Endodermal cell (in vitro differentiated cells): ENCODE results near the gene OCA2. TPM values are rescaled to one million over a fixed set of nuclear protein-coding genes. Genes with fewer than 3 reads are reported as not detected.

ENCODE experiments used
- DNase-seq: peaks from one replicate; pipeline ENCODE4 v3.0.0-alpha.2; 2017
- H3K27ac ChIP-seq: 2 replicates; pipeline ENCODE4 v1.5.1; 2013; ENCODE audit warnings: mild to moderate bottlenecking, low read depth, low read length, moderate library complexity
- H3K27me3 ChIP-seq: 2 replicates; pipeline ENCODE4 v1.6.1; 2013; ENCODE audit warnings: mild to moderate bottlenecking, low read length, moderate library complexity; ENCODE audit not compliant: insufficient read depth, control insufficient read depth, poor library complexity, severe bottlenecking
- H3K36me3 ChIP-seq: 2 replicates; pipeline ENCODE4 v1.7.0; 2013; ENCODE audit warnings: mild to moderate bottlenecking, low read length, moderate library complexity; ENCODE audit not compliant: control insufficient read depth, insufficient read depth
- H3K4me1 ChIP-seq: one replicate; pipeline ENCODE4 v1.7.0; 2013; ENCODE audit warnings: low read length; ENCODE audit not compliant: control insufficient read depth, insufficient read depth
- H3K4me3 ChIP-seq: 2 replicates; pipeline ENCODE4 v1.5.1; 2013; ENCODE audit warnings: mild to moderate bottlenecking, low read length, moderate library complexity
- H3K9ac ChIP-seq: 2 replicates; pipeline ENCODE4 v1.6.1; 2013; ENCODE audit warnings: mild to moderate bottlenecking, low read length, moderate library complexity; ENCODE audit not compliant: poor library complexity, severe bottlenecking; ENCODE audit errors: extremely low read depth
- H3K9me3 ChIP-seq: 2 replicates; pipeline ENCODE4 v1.6.1; 2013; ENCODE audit warnings: mild to moderate bottlenecking, low read length, moderate library complexity; ENCODE audit not compliant: control insufficient read depth
- H3K27ac Mint-ChIP-seq: 2 replicates; pipeline ENCODE4 v1.8.0; 2020; ENCODE audit warnings: mixed read lengths
- H3K27me3 Mint-ChIP-seq: 2 replicates; pipeline ENCODE4 v1.8.0; 2021; ENCODE audit warnings: mild to moderate bottlenecking, mixed read lengths; ENCODE audit not compliant: insufficient read depth
- H3K36me3 Mint-ChIP-seq: 2 replicates; pipeline ENCODE4 v1.8.0; 2020; ENCODE audit warnings: low read depth, mixed read lengths
- H3K4me1 Mint-ChIP-seq: 2 replicates; pipeline ENCODE4 v1.8.0; 2020; ENCODE audit warnings: mixed read lengths
- H3K4me3 Mint-ChIP-seq: 2 replicates; pipeline ENCODE4 v1.8.0; 2020; ENCODE audit warnings: mild to moderate bottlenecking, moderate library complexity, mixed read lengths
- H3K9me3 Mint-ChIP-seq: 2 replicates; pipeline ENCODE4 v1.8.0; 2020; ENCODE audit warnings: mild to moderate bottlenecking, mixed read lengths
- CTCF ChIP-seq: fragments of 200-600 bp; sonication (generic); conservative IDR thresholded peaks from 2 replicates; pipeline ENCODE4 v1.5.0; 2021; ENCODE audit warnings: antibody characterized with exemption, mild to moderate bottlenecking
- WGBS, 2 experiments: methylation state at CpG; one replicate each; pipeline versions ENCODE4 v1.1.5 to v1.1.7; 2013; ENCODE audit warnings: missing lambda C conversion rate in 2 of 2, mixed read lengths in 1 of 2; ENCODE audit not compliant: insufficient coverage in 1 of 2, insufficient read length in 1 of 2; 5-methylcytosine and 5-hydroxymethylcytosine counted together
- total RNA-seq, 2 donors: library from RNA; stranded (reverse); fragmentation: NEBNext Ultra II Directional in 1 of 2; extraction: Animal tissue kit (Norgen Biotek cat#: 25700) in 1 of 2; gene quantifications; 2 replicates in 1 of 2; 3 replicates in 1 of 2; pipeline ENCODE4 v1.2.1, GENCODE V29; 2021

The OCA2 gene
- total RNA-seq, 2 donors from 2014 or later = 0.29 to 0.84 TPM

GRCh38 chr15:27985099-27985498, 114.0 kb downstream of the OCA2 start:
- Mint-ChIP-seq H3K36me3 (no peaks in the 10 kb centered on the region), H3K4me1 (no peaks in the 10 kb centered on the region), H3K27ac (no peak overlapping the region), H3K27me3 (no peaks in the 10 kb centered on the region), H3K9me3 (no peaks in the 10 kb centered on the region), H3K4me3 (no peak overlapping the region)
- H3K27ac ChIP-seq = no peak overlapping the region
- 86 to 90% methylated on average over 7 to 13 of the region's 13 CpGs for WGBS, 2 experiments
- H3K27me3 ChIP-seq = no peaks in the 10 kb centered on the region
- H3K9ac ChIP-seq = no peak overlapping the region
- no peaks in the 10 kb centered on the region for H3K36me3 ChIP-seq
- no peak for TF ChIP-seq CTCF
- no peak for DNase-seq
- no peaks in the 10 kb centered on the region for H3K4me1 ChIP-seq
- H3K4me3 ChIP-seq = no peak overlapping the region
- H3K9me3 ChIP-seq = no peaks in the 10 kb centered on the region

- Histone ChIP-seq H3K4me1 (no peaks in the 10 kb centered on the region), H3K9me3 (no peaks in the 10 kb centered on the region), H3K9ac (no peak overlapping the region), H3K36me3 (no peaks in the 10 kb centered on the region), H3K27me3 (no peaks in the 10 kb centered on the region), H3K4me3 (no peak overlapping the region), H3K27ac (no peak overlapping the region)
- DNase-seq = no peak
- 93 to 96% methylated on average over 5 to 9 of the region's 9 CpGs for WGBS, 2 experiments
- no peak for TF ChIP-seq CTCF
- H3K4me1 Mint-ChIP-seq = no peaks in the 10 kb centered on the region
- no peaks in the 10 kb centered on the region for H3K36me3 Mint-ChIP-seq
- H3K4me3 Mint-ChIP-seq = no peak overlapping the region
- no peaks in the 10 kb centered on the region for H3K9me3 Mint-ChIP-seq
- H3K27me3 Mint-ChIP-seq = no peaks in the 10 kb centered on the region
- H3K27ac Mint-ChIP-seq = no peak overlapping the region
Observed at GRCh38 chr15:27983496-27983895, 115.6 kb downstream of the OCA2 start.

- Histone ChIP-seq H3K27ac (no peak overlapping the region), H3K9me3 (no peaks in the 10 kb centered on the region), H3K4me3 (no peak overlapping the region), H3K4me1 (no peaks in the 10 kb centered on the region), H3K36me3 (no peaks in the 10 kb centered on the region), H3K27me3 (no peaks in the 10 kb centered on the region), H3K9ac (no peak overlapping the region)
- no peaks in the 10 kb centered on the region for H3K4me1 Mint-ChIP-seq
- DNase-seq = no peak
- H3K36me3 Mint-ChIP-seq = no peaks in the 10 kb centered on the region
- H3K27me3 Mint-ChIP-seq = no peaks in the 10 kb centered on the region
- TF ChIP-seq CTCF = no peak
- H3K4me3 Mint-ChIP-seq = no peak overlapping the region
- WGBS, 2 experiments = 86 to 92% methylated on average over 2 to 3 of the region's 4 CpGs
- peaks cover 5% of the 10 kb centered on the region for H3K9me3 Mint-ChIP-seq
- H3K27ac Mint-ChIP-seq = no peak overlapping the region
Observed at GRCh38 chr15:27977696-27978095, 121.4 kb downstream of the OCA2 start.
